Measurements from ENCODE around the gene SRRM3. TPM values are rescaled to one million over a fixed set of nuclear protein-coding genes. Genes with fewer than 3 reads are reported as not detected.
"Not testable (repeated sequence)": the region's sequence is repeated elsewhere in the genome, so short reads cannot be mapped to it uniquely, and the experiment has no call there.

Gene SRRM3
- total RNA-seq, 1 donor from 2014 or later, result not detected

DNA sequence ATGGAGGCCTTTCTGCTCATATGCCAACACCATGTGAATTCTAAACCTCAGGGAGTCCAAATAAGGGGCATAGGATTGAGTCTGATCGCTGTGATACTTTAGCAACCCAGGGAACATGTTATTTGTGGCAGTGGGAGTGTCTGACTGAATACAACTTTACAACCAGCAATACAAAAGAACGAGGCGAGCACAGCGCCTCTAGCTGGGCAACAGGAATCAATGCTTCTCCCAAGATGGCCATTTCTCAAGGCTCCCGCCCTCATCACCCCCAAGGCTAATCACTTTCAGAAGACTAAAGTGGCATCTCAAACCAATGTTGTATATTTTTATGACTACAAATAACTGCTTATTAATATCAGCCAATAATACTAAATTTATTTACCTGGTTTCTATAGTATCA is 129.0 kb downstream of the SRRM3 start:
- DNase-seq (no peak), ATAC-seq (ENCODE audit: low read depth) (no peak)
- H3K4me3 Mint-ChIP-seq, result no peak overlapping the region
- TF ChIP-seq, protein P1, sequence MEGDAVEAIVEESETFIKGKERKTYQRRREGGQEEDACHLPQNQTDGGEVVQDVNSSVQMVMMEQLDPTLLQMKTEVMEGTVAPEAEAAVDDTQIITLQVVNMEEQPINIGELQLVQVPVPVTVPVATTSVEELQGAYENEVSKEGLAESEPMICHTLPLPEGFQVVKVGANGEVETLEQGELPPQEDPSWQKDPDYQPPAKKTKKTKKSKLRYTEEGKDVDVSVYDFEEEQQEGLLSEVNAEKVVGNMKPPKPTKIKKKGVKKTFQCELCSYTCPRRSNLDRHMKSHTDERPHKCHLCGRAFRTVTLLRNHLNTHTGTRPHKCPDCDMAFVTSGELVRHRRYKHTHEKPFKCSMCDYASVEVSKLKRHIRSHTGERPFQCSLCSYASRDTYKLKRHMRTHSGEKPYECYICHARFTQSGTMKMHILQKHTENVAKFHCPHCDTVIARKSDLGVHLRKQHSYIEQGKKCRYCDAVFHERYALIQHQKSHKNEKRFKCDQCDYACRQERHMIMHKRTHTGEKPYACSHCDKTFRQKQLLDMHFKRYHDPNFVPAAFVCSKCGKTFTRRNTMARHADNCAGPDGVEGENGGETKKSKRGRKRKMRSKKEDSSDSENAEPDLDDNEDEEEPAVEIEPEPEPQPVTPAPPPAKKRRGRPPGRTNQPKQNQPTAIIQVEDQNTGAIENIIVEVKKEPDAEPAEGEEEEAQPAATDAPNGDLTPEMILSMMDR (IDR thresholded peaks at IDR 0.05), result no peak
- no peaks in the 10 kb centered on the region for H3K9me3 Mint-ChIP-seq
- CTCF ChIA-PET, result no interaction called here
- no peaks in the 10 kb centered on the region for H3K27me3 Mint-ChIP-seq
- H3K4me1 Mint-ChIP-seq, result peaks cover 37% of the 10 kb centered on the region
- POLR2A ChIA-PET, result no interaction called here
- peaks cover 53% of the 10 kb centered on the region for H3K36me3 Mint-ChIP-seq (ENCODE audit: low read depth)
- intact Hi-C loops (cut with micrococcal nuclease), result no loop called here
- no peak overlapping the region for H3K27ac Mint-ChIP-seq

DNA sequence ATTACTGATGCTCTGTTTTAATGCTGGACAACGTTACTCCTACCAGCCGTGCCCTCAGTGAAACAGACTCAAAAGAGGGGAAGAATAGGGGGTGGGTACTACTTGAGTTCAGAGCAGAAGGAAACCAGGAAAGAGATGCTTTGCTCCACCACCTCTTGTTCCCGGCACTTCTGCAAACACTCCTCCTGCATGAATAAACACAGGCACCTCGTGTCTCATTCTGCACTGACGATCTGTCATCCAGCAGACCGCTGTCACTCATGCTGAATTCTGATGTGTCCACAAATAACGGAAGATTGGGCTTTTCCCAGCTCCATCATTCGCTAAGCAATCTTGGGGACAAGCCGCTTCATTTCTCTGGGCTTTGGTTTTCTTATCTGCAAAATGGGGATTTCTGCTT is 130.4 kb downstream of the SRRM3 start:
- ChIA-PET POLR2A (no interaction called here), CTCF (no interaction called here)
- no peak for ATAC-seq (ENCODE audit: low read depth)
- H3K27me3 Mint-ChIP-seq, result no peaks in the 10 kb centered on the region
- no peak overlapping the region for H3K4me3 Mint-ChIP-seq
- no peak overlapping the region for H3K27ac Mint-ChIP-seq
- peaks cover 41% of the 10 kb centered on the region for H3K4me1 Mint-ChIP-seq
- no peaks in the 10 kb centered on the region for H3K9me3 Mint-ChIP-seq
- TF ChIP-seq, protein P1 (IDR thresholded peaks at IDR 0.05), result no peak
- intact Hi-C loops (cut with micrococcal nuclease), result no loop called here
- H3K36me3 Mint-ChIP-seq (ENCODE audit: low read depth), result peaks cover 48% of the 10 kb centered on the region
- no peak for DNase-seq

DNA sequence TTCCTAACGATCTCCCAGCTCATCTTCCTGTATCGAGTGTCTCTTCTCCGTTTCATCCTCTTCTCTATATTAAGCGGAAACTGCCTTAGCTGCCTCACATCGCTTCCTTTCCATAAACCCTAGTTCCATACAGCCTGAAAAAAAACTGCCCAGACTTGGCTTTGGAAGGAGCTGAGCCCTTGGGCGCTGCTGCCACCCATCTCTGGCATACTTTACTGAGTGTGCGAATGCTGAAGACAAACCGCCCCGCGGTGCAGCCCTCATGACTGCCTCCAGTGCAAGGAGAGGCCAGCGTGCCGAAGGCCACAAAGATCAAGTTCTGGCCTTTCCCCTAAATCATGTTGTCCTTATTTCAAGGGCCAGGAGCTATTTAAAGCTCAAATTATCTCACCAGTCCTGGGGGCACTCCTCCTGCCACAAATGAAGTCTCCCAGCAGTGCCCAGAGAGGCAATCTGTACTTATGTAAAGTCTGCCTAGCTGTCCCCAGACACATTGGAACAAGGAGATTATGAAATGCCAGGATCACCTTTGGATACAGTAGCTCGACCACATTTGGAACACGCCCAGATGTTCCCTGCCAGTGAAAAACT is 131.9 kb downstream of the SRRM3 start:
- DNase-seq (no peak), ATAC-seq (ENCODE audit: low read depth) (no peak)
- ChIA-PET POLR2A (interaction anchor here (1.6 kb wide), 1 partner anchor 16 kb away, joined by 3 read pairs; no protein-coding TSS in a partner anchor), CTCF (interaction anchor here (1.0 kb wide), 1 partner anchor 19 kb away, joined by 3 read pairs; no protein-coding TSS in a partner anchor)
- intact Hi-C loops (cut with micrococcal nuclease), result no loop called here
- Mint-ChIP-seq H3K27ac (no peak overlapping the region), H3K9me3 (no peaks in the 10 kb centered on the region), H3K4me3 (no peak overlapping the region), H3K36me3 (ENCODE audit: low read depth) (peaks cover 49% of the 10 kb centered on the region), H3K27me3 (no peaks in the 10 kb centered on the region), H3K4me1 (peaks cover 44% of the 10 kb centered on the region)
- TF ChIP-seq, protein P1 (IDR thresholded peaks at IDR 0.05), result no peak

DNA sequence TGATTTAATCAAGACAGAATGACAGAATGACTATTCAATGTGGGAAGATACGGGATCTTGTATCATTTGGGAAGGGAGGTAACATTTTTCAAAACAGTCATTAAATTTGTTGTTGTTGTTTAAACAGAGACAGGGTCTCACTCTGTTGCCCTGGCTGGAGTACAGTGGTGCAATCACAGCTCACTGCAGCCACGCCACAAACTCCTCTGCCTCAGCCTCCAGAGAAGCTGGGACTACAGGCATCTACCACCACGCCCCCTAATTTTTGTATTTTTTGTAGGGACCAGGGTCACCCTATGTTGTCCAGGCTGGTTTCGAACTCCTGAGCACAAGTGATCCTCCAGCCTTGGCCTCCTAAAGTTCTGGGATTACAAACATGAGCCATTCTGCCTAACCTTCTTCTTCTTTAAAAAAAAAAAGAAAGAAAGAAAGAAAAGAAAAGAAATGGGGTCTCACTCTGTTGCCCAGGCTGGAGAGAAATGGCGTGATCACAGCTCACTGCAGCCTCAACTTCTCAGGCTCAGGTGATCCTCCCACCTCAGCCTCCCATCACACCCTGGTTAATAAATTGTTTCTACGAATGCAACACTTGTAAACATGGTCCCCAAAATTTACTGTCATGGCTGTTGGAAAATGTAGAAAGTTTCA is 132.7 kb downstream of the SRRM3 start:
- CTCF ChIA-PET, result interaction anchor here (1.0 kb wide), 1 partner anchor 20 kb away, joined by 3 read pairs; no protein-coding TSS in a partner anchor
- POLR2A ChIA-PET, result interaction anchor here (1.6 kb wide), 1 partner anchor 17 kb away, joined by 3 read pairs; no protein-coding TSS in a partner anchor
- intact Hi-C loops (cut with micrococcal nuclease), result no loop called here
- no peak for ATAC-seq (ENCODE audit: low read depth)
- H3K4me3 Mint-ChIP-seq, result no peak overlapping the region
- H3K4me1 Mint-ChIP-seq, result peaks cover 47% of the 10 kb centered on the region
- DNase-seq, result no peak
- TF ChIP-seq, protein P1 (IDR thresholded peaks at IDR 0.05), result no peak
- peaks cover 42% of the 10 kb centered on the region for H3K36me3 Mint-ChIP-seq (ENCODE audit: low read depth)
- H3K27ac Mint-ChIP-seq, result no peak overlapping the region
- H3K9me3 Mint-ChIP-seq, result no peaks in the 10 kb centered on the region
- no peaks in the 10 kb centered on the region for H3K27me3 Mint-ChIP-seq

DNA sequence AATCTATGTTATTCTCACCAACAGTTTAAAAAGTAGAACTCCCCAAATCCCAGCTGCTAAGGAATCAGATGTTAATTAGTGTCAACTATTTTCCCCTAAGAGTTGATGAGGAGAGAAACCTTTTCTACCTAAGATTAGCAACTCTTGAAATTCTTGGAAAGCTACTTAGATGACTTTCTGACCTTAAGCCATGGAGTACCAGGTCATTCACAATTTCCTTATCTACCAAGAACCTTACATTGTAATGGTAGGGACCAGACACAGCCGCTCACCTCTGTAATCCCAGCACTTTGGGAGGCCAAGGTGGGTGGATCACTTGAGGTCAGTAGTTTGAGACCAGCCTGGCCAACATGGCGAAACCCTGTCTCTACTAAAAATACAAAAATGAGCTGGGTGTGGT is 133.7 kb downstream of the SRRM3 start:
- ATAC-seq (ENCODE audit: low read depth); intact Hi-C loops (cut with micrococcal nuclease); H3K9me3 Mint-ChIP-seq; DNase-seq; H3K27me3 Mint-ChIP-seq; POLR2A ChIA-PET; CTCF ChIA-PET; H3K4me3 Mint-ChIP-seq; H3K27ac Mint-ChIP-seq: not testable (repeated sequence)
- Mint-ChIP-seq H3K4me1 (peaks cover 50% of the 10 kb centered on the region), H3K36me3 (ENCODE audit: low read depth) (peaks cover 42% of the 10 kb centered on the region)

Measured in activated B cell treated with CpG ODN at 0.5 μM for 24 hours (primary cell).